Measurements from ENCODE around the gene IKZF3. TPM values are rescaled to one million over a fixed set of nuclear protein-coding genes. Genes with fewer than 3 reads are reported as not detected.
A peak's percentile ranks its signal among the peaks of the same experiment; 100 is the strongest.

IKZF3 gene
- total RNA-seq, 1 experiment from 2014 or later = 0.81 TPM

DNA sequence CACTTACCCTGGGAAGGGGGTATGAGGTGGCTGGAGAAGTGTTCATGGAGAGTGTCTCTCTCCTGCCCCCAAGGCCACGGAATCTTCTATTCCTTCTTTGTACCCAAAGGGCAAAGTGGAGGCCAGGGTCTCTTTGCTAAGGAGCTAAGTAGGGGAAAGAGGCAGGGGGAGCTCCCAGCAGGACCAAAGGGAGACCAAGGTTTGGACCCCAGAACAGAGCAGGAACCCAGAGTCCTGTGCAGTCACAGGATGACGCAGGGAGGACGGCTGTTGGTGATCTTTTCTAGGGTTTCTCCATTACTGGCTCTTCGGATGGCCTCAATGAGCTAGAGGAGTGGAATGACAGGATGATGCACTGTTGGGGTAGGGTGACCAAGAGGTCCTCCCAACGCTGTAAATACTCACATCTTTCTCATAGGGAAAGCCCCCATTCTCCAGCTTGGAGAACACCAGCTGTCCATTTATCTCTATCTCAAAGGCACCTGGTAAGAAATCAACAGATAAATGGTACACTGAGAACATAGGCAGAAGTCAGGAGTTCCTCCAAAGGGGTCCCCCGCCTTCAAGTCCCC lies 134.7 kb downstream of the IKZF3 start:
- H3K27ac Mint-ChIP-seq = peak overlapping the region; percentile 91

DNA sequence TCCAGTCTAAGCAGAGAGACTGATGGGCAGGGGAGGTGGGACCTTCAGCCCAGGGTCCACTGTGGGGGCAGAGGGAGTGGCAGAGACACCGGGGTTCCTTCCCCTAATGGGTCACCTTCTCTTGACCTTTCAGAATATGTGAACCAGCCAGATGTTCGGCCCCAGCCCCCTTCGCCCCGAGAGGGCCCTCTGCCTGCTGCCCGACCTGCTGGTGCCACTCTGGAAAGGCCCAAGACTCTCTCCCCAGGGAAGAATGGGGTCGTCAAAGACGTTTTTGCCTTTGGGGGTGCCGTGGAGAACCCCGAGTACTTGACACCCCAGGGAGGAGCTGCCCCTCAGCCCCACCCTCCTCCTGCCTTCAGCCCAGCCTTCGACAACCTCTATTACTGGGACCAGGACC lies 136.6 kb downstream of the IKZF3 start:
- DNase-seq (ENCODE audit: low spot score) = no peak
- Mint-ChIP-seq H3K27me3 (ENCODE audit: low read depth) (no peaks in the 10 kb centered on the region), H3K36me3 (peaks cover 31% of the 10 kb centered on the region), H3K27ac (no peak overlapping the region), H3K9me3 (no peaks in the 10 kb centered on the region), H3K4me3 (no peak overlapping the region), H3K4me1 (peaks cover 22% of the 10 kb centered on the region)
- ChIA-PET CTCF (interaction anchor here (3.7 to 4.3 kb wide), 2 partner anchors 25 to 106 kb away, joined by 33 to 77 read pairs; partner anchors contain the start of gene ERBB2), POLR2A (no interaction called here)
- TF ChIP-seq SOX15 (CRISPR knock-in tag; IDR thresholded peaks at IDR 0.05) = no peak
- no peak for TF ChIP-seq GRHL2 (CRISPR knock-in tag; IDR thresholded peaks at IDR 0.05; ENCODE audit: insufficient replicate concordance, severe bottlenecking)
- no peak for TF ChIP-seq ZNF671 (CRISPR knock-in tag; IDR thresholded peaks at IDR 0.05)
- TF ChIP-seq, protein P1, sequence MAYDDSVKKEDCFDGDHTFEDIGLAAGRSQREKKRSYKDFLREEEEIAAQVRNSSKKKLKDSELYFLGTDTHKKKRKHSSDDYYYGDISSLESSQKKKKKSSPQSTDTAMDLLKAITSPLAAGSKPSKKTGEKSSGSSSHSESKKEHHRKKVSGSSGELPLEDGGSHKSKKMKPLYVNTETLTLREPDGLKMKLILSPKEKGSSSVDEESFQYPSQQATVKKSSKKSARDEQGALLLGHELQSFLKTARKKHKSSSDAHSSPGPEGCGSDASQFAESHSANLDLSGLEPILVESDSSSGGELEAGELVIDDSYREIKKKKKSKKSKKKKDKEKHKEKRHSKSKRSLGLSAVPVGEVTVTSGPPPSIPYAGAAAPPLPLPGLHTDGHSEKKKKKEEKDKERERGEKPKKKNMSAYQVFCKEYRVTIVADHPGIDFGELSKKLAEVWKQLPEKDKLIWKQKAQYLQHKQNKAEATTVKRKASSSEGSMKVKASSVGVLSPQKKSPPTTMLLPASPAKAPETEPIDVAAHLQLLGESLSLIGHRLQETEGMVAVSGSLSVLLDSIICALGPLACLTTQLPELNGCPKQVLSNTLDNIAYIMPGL (CRISPR knock-in tag; IDR thresholded peaks at IDR 0.05) = no peak
- TF ChIP-seq, protein P2, sequence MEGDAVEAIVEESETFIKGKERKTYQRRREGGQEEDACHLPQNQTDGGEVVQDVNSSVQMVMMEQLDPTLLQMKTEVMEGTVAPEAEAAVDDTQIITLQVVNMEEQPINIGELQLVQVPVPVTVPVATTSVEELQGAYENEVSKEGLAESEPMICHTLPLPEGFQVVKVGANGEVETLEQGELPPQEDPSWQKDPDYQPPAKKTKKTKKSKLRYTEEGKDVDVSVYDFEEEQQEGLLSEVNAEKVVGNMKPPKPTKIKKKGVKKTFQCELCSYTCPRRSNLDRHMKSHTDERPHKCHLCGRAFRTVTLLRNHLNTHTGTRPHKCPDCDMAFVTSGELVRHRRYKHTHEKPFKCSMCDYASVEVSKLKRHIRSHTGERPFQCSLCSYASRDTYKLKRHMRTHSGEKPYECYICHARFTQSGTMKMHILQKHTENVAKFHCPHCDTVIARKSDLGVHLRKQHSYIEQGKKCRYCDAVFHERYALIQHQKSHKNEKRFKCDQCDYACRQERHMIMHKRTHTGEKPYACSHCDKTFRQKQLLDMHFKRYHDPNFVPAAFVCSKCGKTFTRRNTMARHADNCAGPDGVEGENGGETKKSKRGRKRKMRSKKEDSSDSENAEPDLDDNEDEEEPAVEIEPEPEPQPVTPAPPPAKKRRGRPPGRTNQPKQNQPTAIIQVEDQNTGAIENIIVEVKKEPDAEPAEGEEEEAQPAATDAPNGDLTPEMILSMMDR (IDR thresholded peaks at IDR 0.05) = no peak
- ATAC-seq = no peak

More for the DNA sequence above, 134.7 kb downstream of the IKZF3 start:
- Mint-ChIP-seq H3K9me3 (no peaks in the 10 kb centered on the region), H3K4me3 (peak overlapping the region; percentile 89), H3K27me3 (ENCODE audit: low read depth) (no peaks in the 10 kb centered on the region), H3K36me3 (peaks cover 23% of the 10 kb centered on the region), H3K4me1 (peaks cover 14% of the 10 kb centered on the region)
- ChIA-PET CTCF (interaction anchor here (0.6 to 4.3 kb wide), 46 partner anchors 7 to 757 kb away, joined by 3 to 79 read pairs (median 4); partner anchors contain the start of genes ERBB2, PGAP3, PNMT and TCAP), POLR2A (interaction anchor here (0.6 to 2.2 kb wide), 8 partner anchors 10 to 372 kb away, joined by 3 to 16 read pairs (median 3); partner anchors contain the start of genes ERBB2 and PGAP3)
- DNase-seq (ENCODE audit: low spot score) = no peak
- TF ChIP-seq, protein P3, sequence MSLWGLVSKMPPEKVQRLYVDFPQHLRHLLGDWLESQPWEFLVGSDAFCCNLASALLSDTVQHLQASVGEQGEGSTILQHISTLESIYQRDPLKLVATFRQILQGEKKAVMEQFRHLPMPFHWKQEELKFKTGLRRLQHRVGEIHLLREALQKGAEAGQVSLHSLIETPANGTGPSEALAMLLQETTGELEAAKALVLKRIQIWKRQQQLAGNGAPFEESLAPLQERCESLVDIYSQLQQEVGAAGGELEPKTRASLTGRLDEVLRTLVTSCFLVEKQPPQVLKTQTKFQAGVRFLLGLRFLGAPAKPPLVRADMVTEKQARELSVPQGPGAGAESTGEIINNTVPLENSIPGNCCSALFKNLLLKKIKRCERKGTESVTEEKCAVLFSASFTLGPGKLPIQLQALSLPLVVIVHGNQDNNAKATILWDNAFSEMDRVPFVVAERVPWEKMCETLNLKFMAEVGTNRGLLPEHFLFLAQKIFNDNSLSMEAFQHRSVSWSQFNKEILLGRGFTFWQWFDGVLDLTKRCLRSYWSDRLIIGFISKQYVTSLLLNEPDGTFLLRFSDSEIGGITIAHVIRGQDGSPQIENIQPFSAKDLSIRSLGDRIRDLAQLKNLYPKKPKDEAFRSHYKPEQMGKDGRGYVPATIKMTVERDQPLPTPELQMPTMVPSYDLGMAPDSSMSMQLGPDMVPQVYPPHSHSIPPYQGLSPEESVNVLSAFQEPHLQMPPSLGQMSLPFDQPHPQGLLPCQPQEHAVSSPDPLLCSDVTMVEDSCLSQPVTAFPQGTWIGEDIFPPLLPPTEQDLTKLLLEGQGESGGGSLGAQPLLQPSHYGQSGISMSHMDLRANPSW (CRISPR knock-in tag; conservative IDR thresholded peaks at IDR 0.05; ENCODE audit: low read depth) = no peak
- TF ChIP-seq, protein P4, sequence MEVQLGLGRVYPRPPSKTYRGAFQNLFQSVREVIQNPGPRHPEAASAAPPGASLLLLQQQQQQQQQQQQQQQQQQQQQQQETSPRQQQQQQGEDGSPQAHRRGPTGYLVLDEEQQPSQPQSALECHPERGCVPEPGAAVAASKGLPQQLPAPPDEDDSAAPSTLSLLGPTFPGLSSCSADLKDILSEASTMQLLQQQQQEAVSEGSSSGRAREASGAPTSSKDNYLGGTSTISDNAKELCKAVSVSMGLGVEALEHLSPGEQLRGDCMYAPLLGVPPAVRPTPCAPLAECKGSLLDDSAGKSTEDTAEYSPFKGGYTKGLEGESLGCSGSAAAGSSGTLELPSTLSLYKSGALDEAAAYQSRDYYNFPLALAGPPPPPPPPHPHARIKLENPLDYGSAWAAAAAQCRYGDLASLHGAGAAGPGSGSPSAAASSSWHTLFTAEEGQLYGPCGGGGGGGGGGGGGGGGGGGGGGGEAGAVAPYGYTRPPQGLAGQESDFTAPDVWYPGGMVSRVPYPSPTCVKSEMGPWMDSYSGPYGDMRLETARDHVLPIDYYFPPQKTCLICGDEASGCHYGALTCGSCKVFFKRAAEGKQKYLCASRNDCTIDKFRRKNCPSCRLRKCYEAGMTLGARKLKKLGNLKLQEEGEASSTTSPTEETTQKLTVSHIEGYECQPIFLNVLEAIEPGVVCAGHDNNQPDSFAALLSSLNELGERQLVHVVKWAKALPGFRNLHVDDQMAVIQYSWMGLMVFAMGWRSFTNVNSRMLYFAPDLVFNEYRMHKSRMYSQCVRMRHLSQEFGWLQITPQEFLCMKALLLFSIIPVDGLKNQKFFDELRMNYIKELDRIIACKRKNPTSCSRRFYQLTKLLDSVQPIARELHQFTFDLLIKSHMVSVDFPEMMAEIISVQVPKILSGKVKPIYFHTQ (CRISPR knock-in tag; IDR thresholded peaks at IDR 0.05) = 0 out of 2 replicates have a peak, but pooled peaks have one; percentile 1
- no peak for ATAC-seq

DNA sequence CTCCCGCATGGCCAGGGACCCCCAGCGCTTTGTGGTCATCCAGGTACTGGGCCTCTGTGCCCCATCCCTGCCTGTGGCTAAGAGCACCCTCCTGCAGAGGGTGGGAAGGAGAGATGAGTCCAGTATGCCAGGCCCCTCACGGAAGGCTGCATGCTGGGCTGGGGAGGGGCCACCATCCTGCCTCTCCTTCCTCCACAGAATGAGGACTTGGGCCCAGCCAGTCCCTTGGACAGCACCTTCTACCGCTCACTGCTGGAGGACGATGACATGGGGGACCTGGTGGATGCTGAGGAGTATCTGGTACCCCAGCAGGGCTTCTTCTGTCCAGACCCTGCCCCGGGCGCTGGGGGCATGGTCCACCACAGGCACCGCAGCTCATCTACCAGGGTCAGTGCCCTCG lies 137.5 kb downstream of the IKZF3 start:
- Mint-ChIP-seq H3K4me1 (peaks cover 22% of the 10 kb centered on the region), H3K36me3 (peaks cover 31% of the 10 kb centered on the region), H3K27me3 (ENCODE audit: low read depth) (no peaks in the 10 kb centered on the region), H3K4me3 (no peak overlapping the region), H3K9me3 (no peaks in the 10 kb centered on the region), H3K27ac (no peak overlapping the region)
- DNase-seq (ENCODE audit: low spot score) (no peak), ATAC-seq (no peak)
- ChIA-PET POLR2A (no interaction called here), CTCF (no interaction called here)
- no peak for TF ChIP-seq MYBL2 (CRISPR knock-in tag; IDR thresholded peaks at IDR 0.05)
- TF ChIP-seq HMGA2 (CRISPR knock-in tag; IDR thresholded peaks at IDR 0.05) = no peak
- no peak for TF ChIP-seq ZNF416 (CRISPR knock-in tag; IDR thresholded peaks at IDR 0.05)
- no peak for TF ChIP-seq ATF1 (CRISPR knock-in tag; IDR thresholded peaks at IDR 0.05)
- TF ChIP-seq GRHL2 (CRISPR knock-in tag; IDR thresholded peaks at IDR 0.05; ENCODE audit: insufficient replicate concordance, severe bottlenecking) = no peak
- TF ChIP-seq, protein P5, sequence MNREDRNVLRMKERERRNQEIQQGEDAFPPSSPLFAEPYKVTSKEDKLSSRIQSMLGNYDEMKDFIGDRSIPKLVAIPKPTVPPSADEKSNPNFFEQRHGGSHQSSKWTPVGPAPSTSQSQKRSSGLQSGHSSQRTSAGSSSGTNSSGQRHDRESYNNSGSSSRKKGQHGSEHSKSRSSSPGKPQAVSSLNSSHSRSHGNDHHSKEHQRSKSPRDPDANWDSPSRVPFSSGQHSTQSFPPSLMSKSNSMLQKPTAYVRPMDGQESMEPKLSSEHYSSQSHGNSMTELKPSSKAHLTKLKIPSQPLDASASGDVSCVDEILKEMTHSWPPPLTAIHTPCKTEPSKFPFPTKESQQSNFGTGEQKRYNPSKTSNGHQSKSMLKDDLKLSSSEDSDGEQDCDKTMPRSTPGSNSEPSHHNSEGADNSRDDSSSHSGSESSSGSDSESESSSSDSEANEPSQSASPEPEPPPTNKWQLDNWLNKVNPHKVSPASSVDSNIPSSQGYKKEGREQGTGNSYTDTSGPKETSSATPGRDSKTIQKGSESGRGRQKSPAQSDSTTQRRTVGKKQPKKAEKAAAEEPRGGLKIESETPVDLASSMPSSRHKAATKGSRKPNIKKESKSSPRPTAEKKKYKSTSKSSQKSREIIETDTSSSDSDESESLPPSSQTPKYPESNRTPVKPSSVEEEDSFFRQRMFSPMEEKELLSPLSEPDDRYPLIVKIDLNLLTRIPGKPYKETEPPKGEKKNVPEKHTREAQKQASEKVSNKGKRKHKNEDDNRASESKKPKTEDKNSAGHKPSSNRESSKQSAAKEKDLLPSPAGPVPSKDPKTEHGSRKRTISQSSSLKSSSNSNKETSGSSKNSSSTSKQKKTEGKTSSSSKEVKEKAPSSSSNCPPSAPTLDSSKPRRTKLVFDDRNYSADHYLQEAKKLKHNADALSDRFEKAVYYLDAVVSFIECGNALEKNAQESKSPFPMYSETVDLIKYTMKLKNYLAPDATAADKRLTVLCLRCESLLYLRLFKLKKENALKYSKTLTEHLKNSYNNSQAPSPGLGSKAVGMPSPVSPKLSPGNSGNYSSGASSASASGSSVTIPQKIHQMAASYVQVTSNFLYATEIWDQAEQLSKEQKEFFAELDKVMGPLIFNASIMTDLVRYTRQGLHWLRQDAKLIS (CRISPR knock-in tag; IDR thresholded peaks at IDR 0.05; ENCODE audit: borderline replicate concordance) = no peak
- TF ChIP-seq SMAD4 (CRISPR knock-in tag; IDR thresholded peaks at IDR 0.05) = no peak
- TF ChIP-seq, protein P6, sequence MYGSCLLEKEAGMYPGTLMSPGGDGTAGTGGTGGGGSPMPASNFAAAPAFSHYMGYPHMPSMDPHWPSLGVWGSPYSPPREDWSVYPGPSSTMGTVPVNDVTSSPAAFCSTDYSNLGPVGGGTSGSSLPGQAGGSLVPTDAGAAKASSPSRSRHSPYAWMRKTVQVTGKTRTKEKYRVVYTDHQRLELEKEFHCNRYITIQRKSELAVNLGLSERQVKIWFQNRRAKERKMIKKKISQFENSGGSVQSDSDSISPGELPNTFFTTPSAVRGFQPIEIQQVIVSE (CRISPR knock-in tag; IDR thresholded peaks at IDR 0.05; ENCODE audit: borderline replicate concordance) = no peak
